Fibroblast of lung (primary cell): ENCODE measurements around the gene IFIT5.

Experiments used
- CTCF ChIP-seq, 2 donors: IDR thresholded peaks in 1 of 2; conservative IDR thresholded peaks in 1 of 2; 1 replicate in 1 of 2; 2 replicates in 1 of 2; pipeline ENCODE4 v1.5.1; 2011 to 2012; ENCODE audit warnings: low read length in 2 of 2, control low read depth in 1 of 2, inconsistent platforms in 1 of 2, low read depth in 1 of 2, mild to moderate bottlenecking in 1 of 2
- EZH2 ChIP-seq: IDR thresholded peaks from 2 replicates; pipeline ENCODE4 v1.5.1; 2012; ENCODE audit warnings: low read length, control low read depth, mild to moderate bottlenecking; ENCODE audit errors: missing control alignments

- TF ChIP-seq EZH2 (no peak), CTCF (conservative IDR thresholded peaks at IDR 0.05 in 1 of 2, IDR thresholded peaks at IDR 0.05 in 1 of 2; ENCODE audit: low read depth in 1 of 2, low read length in 2 of 2) (no peak)
These were observed at the start of gene IFIT5 for GRCh38 chr10:89414146-89414878.
